Activated gamma-delta T cell treated with Interleukin-2 at 50 U/mL for 16 hours (primary cell): ENCODE measurements around the gene CHST3.
"Not testable (repeated sequence)": the region's sequence is repeated elsewhere in the genome, so short reads cannot be mapped to it uniquely, and the experiment has no call there.

ENCODE experiments used
- DNase-seq: peaks from one replicate; pipeline ENCODE4 v3.0.0-alpha.2; 2020

The CHST3 gene

DNA sequence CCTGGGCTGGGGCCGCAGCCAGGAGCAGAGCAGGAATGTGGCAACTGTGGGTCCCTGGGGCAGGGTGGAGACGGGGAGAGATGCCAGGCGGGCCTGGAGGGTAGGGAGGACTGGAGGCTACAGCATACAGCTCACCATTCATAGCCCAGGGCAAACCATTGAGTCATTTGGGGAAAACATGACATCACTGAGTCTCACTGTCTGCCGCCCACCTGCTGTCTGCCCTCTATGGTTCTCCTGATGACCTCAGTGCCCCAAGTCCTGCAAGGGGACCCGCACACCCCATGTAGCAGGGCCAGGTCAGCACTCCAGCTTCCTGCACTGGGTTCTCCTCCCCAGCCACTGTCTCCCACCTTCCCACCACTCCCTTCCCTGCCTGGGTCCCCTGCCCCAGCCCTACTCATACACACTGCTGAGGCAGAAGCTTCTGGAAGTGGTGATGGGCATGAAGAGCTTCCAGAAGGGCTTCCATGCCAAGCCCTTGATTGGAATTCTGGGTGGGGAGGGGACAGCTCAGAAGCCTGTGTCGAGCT lies 10.4 kb downstream of the CHST3 start:
- DNase-seq, result no peak

DNA sequence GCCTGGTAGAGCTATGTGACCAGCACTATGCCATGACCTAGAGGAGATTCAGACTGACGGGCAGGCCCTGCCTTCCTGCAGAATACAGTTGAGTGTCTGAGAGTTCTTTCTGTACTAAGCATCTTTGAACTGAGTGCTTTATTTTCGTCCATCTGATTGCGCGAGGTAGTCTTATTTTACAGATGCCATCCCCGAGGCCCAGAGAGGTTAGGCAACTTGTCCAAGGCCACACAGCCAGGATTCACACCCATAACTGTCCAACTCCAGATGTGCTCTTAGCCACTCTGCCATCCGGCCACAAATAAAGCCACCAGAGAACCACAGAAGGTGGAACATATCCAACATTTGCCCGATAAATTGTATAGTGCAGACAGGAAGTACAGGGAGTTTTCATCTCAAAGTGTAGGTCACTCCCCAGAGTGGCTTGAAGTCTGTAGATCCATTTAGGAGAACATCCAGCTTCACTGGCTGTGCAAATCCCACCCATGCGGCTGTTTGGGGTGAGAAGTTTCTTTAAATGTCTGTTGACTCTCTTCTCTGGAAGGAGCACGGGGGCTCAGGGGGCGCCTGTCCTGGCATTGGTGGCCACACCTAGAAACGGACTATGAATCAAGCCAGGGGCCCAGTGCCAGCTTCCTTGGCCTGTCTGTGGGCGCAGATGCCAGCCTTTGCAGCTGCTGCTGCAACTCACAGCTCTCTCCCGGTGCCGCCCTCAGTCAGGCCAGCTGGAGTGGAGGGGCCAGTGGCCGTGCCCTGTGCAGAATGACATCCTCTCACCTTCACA lies 11.1 kb downstream of the CHST3 start:
- DNase-seq, result no peak

DNA sequence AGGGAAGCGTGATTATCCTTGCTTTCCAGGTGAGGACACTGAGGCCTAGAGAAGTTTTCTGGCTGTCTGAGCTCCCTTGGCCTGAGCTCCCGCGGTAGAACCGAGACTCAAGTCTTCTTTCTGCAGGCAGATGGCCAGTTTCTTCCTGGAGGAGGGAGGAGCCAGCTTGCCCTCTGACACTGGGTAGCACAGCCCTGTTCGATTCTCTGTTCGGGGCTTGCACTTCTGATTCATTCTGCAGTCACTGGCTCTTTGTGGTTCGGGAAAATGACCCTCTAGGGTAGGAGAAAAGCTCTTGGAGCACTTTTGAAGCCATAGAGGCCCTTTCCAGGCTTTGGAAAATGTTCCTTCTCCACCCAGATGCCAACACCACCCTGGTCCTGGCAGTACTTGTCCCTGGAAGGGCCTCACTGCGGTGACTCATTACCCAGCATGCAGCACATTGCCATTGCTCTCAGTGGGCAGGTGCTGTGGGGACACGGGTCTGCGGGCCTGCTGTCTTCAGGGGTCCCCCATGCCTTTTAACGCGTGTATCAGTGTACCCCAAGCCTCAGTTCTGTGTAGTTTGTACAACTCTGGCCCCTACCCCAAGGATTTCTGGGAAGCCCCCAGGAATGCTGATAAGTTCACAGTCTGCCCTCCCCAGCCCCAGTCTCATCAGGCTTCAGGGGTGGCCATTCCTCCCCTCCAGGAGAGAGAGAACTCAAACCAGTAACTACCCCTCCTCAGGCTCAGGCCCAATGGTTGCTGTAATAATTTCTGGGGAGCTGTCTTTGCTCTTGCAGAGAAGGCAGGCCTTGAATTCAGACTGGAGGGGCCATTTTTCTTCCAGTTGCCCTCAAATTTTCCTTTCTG lies 11.9 kb downstream of the CHST3 start:
- no peak for DNase-seq

DNA sequence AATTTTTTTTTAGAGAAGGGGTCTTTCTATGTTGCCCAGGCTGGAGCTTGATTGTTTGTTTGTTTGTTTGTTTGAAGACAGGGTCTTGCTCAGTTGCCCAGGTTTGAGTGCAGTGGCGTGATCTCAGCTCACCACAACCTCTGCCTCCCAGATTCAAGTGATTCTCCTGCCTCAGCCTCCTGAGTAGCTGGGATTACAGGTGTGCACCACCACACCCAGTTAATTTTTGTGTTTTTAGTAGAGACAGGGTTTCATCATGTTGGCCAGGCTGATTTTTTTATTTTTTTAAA lies 13.4 kb downstream of the CHST3 start:
- not testable (repeated sequence) for DNase-seq

DNA sequence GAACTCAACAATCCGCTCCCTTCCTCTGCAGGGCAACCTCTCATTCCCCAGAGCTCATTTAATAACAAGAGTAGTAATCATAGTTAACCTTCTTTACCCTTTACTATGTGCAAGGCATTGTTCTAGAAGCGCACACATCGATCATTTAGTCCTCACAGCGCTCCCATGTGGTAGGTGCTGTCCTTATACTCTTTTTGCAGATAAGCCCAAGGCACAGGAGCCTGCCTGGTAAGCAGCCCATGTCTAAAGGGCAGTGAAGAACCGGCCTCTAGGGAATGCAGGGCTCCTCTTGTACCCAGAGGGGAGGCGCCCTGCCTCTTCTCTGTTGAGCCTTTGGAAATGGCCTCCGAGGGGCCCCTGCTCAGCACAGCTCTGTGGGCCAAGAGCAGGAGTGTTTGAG lies 14.3 kb downstream of the CHST3 start:
- DNase-seq, result no peak

DNA sequence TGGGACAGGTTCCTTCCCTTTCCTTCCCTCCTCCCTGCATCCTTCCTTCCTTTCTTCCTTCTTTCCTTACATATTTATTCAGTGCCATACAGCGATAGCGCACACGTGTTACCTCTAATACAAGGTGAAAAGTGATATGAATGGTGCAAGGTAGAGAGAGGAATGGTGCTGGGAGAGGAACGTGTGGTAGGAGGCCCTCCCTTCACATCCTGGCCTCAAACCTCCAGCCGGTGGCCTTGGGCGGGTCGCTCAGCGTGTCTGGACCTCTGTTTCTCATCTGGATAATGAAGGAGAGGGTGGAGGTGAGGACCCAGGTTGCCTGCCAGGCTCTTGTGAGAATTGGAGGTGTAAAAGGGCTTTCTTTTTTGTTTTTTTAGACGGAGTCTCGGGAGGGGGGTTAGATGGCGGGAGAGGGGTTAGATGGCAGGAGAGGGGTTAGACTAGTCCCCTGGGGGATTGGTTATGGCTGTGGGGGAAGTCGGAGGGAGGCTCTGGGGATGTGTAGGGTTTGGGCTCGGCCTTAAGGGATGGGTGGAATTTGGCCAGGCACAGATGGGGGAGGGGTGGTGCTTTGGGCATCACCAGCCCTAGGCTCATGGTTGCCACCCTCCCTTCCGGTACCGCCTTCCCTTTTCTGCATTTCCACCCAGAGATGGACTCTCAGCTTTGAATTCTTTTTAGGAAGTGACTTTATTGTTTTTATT lies 14.9 kb downstream of the CHST3 start:
- DNase-seq, result no peak

DNA sequence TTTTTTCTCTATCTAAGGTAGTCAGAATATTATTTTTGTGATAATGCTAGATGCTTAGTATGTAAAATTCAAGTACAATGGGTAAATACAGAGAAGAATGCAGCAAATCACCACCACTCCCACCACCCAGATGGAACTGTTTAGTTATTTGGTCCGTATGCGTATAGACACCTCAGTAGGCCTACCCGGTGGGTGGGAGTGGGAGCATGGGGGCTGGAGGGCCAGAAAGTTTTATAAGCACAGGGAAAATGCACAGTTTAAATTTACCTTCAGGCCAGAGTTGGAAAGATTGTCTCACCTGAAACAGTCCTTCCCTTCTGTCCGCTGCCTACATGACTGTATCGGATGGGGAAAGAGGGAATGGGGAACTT lies 15.5 kb downstream of the CHST3 start:
- DNase-seq, result no peak

- DNase-seq, result no peak
Measured at GRCh38 chr10:71980181-71981014, 16.2 kb downstream of the CHST3 start.

DNA sequence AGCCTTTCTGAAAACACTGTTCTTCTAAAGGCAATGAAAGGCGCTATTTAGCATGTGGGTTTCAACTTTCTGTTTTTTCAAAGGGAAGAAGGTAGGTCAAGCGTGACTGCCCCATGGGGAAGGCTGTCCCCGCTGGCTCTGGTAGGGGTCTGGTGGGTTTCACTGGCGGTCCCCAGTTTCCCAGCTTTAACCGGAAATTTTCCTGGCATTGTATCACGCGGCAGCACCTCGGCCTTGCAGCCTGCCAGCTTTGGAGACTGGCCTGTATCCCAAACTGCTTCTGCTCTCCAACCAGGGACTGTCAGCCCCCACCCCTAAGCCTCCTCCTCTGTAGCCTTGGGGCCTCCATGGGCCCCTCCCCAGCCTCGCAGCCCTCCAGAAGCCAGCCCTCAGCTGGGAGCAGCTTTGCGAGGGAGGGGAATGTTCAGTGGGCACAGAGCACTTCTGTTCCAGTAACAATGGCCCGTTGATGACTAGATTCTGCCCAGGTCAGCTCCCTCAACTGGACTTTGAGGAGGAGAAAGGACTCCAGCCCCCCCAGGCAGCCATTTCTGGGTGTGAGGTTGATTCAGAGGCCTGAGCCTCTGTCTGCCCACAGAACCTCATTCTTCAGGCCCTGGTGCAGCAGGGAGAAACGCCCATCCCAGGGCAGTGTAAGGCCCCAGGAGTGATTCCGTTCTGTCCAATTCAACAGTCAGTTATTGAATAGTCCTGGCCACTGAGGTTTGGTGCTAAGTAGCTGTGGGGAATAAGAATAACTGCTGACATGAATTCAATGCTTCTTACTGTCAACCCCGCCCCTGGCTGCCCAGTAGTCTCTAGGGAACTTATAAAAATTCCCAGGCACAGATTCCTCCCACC lies 17.1 kb downstream of the CHST3 start:
- no peak for DNase-seq

DNA sequence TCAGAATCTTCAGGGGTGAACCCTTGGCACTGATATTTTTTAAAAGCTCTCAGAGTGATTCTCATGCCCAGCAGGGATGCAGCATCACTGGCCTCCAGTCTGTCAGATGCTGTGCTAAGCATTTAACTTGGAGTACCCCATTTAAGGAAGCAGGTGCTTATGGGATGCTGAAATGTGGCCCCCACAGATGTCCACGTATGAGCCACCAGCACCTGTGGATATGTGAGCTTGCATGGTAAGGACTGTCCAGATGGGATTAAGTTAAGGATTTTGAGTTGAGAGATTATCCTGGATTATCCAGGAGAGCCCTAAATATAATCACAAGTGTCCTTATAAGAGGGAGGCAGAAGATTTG lies 17.7 kb downstream of the CHST3 start:
- DNase-seq, result no peak

DNA sequence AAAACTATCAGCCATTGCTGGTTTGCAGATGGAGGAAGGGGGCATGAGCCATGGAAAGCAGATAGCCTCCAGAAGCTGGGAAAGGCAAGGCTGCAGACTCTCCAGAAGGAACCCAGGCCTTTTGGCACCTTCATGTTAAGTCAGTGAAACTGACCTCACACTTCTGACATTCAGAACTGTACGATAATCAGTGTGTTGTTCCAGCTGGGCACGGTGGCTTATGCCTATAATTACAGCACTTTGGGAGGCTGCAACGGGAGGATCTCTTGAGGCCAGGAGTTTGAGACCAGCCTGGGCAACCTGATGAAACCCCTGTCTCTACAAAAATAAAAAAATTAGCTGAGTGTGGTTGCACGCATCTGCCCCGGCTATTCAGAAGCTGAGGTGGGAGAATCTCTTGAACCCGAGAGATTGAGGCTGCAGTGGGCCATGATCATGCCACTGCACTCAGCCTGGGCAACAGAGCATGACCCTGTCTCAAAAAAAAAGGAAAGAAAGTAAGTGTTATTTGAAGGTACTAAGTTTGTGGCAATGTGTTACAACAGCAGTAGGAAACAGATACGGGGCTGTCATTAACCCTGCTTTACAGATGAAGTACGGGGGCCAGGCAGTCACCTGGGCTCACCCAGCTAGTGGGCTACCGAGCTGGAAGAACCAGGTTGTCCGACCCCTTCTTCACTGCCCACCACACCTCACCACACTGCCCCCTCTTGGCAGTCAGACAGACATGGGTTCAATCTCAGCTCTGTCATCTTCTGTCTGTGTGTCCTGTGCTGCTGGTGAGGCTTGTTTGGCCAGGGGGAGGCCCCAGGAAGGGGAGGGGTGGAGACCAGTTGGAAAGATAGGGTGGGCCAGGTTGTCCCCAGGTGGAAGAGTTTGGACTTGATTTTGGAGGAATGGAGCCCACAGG lies 18.3 kb downstream of the CHST3 start:
- no peak for DNase-seq

DNA sequence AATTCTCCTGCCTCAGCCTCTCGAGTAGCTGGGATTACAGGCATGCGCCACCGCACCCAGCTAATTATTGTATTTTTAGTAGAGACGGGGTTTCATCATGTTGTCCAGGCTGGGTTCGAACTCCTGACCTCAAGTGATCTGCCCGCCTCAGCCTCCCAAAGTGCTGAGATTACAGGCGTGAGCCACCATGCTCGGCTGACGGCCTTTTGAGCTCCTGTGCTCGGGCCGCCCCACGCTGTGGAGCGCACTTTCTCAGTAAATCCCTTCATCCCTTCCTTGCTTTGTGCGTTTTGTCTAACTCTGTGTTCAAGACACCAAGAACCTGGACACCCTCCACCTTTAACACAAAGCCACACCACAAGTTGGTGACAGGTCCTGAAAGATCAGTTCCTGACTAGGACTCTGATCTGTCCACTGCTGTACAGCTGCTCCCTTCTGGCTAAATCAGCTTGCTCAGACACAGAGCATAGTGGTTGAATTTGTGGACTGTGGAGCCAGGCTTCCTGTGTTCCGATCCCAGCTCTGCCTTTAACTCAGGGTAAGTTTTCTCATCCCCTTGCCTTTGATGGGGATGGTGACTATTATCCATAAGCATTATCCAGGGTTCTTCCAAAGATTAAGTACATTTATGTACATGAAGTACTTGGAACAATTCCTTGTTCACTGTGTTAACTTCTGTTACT lies 20.1 kb downstream of the CHST3 start:
- no peak for DNase-seq

- no peak for DNase-seq
Measured at GRCh38 chr10:71984809-71985388, 20.7 kb downstream of the CHST3 start.

- no peak for DNase-seq
Measured at GRCh38 chr10:71985542-71986250, 21.5 kb downstream of the CHST3 start.

- DNase-seq, result not testable (repeated sequence)
Measured at GRCh38 chr10:71988895-71989294, 24.7 kb downstream of the CHST3 start.

DNA sequence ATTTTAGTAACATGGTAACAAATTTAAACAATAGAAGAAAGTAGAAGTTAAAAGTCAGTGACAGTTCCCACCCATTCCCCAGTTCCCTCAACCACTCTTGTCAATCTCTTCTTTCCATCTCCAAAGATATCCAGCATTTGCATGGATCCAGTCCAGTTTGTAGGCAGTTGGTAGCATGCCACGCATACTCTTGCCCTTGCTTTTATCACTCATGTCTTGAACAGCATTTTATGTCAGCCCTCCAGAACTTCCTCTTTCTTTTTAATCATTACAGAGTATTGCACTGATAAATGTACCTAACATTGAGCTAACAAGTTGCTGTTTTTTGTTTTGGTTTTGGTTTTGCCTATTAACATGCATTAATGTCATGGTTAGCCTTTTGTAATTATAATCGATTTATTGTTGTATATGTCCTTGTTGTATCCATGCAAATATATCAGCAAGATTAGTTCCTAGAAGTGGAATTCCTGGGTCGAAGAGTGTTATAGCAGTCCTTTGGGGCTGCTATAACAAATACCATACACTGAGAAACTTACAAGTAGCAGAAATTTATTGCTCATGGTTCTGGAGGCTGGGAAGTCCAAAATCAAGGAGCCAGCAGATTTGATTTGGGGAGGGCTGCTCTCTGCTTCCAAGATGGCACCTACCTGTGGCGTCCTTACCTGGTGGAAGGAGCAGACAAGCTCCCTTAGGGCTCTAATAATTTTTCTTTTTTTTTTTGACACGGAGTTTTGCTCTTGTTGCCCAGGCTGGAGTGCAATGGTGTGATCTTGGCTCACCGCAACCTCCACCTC lies 25.7 kb downstream of the CHST3 start:
- DNase-seq, result no peak

DNA sequence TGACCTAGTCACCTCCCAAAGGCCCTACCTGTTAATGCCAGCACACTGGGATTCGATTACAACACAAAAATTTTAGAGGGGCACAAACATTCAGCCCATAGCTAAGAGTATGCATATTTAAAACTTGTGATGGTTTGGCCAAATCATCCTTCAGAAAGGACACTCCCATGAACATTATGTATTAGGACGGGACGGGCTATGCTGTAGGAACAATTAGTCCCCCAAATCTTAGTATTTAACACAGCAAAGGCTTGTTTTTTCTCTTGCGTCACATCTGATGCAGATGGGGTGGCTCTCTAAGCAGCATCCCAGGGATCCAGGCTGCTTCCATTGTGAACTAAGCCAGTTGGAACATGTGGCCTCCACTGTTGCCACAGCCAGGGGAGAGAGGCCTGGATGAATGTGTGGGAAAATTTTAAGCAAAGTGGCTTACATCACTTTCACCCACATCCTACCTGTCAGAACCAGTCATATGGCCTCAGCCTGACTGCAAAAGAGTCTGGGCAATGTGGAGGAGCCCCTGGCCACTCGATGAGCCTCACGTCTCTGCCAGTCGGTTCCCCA lies 26.6 kb downstream of the CHST3 start:
- DNase-seq, result no peak

- DNase-seq, result no peak
Measured at GRCh38 chr10:71995449-71995848, 31.3 kb downstream of the CHST3 start.
